CD14-positive monocyte (primary cell): ENCODE results near the gene TSHZ3. TPM values are rescaled to one million over a fixed set of nuclear protein-coding genes. Genes with fewer than 3 reads are reported as not detected.

Experiments used
- DNase-seq, 3 donors: peaks; one replicate each; pipeline ENCODE4 v3.0.0-alpha.2; 2011 to 2022
- H2AFZ ChIP-seq: 2 replicates; pipeline ENCODE4 v1.6.0; 2012; ENCODE audit warnings: mild to moderate bottlenecking, low read depth, low read length, inconsistent platforms; ENCODE audit not compliant: insufficient read depth, poor library complexity, severe bottlenecking
- H3K27ac ChIP-seq, 2 donors: 1 replicate in 1 of 2; 2 replicates in 1 of 2; pipeline ENCODE4 v1.5.1; 2012 to 2013; ENCODE audit warnings: low read length in 2 of 2, control low read depth in 1 of 2, inconsistent platforms in 1 of 2, low read depth in 1 of 2, mild to moderate bottlenecking in 1 of 2
- H3K27me3 ChIP-seq, 2 donors: one replicate each; pipeline versions ENCODE4 v1.6.0 to v1.6.1; 2011 to 2013; ENCODE audit warnings: low read length in 2 of 2; ENCODE audit not compliant: control insufficient read depth in 2 of 2, insufficient read depth in 2 of 2
- H3K36me3 ChIP-seq, 2 donors: replicated peaks in 1 of 2; 1 replicate in 1 of 2; 2 replicates in 1 of 2; pipeline versions ENCODE4 v1.5.1 to v1.6.1; 2012 to 2013; ENCODE audit warnings: low read length in 2 of 2, control low read depth in 1 of 2, inconsistent platforms in 1 of 2, mild to moderate bottlenecking in 1 of 2; ENCODE audit not compliant: insufficient read depth in 2 of 2, control insufficient read depth in 1 of 2
- H3K4me1 ChIP-seq, 2 donors: 1 replicate in 1 of 2; 2 replicates in 1 of 2; pipeline versions ENCODE4 v1.5.1 to v1.6.1; 2012 to 2013; ENCODE audit warnings: low read length in 2 of 2, control low read depth in 1 of 2, inconsistent platforms in 1 of 2, mild to moderate bottlenecking in 1 of 2, moderate library complexity in 1 of 2; ENCODE audit not compliant: insufficient read depth in 2 of 2, control insufficient read depth in 1 of 2
- H3K4me2 ChIP-seq: replicated peaks from 2 replicates; pipeline ENCODE3; 2012; ENCODE audit warnings: low read length, moderate library complexity, mild to moderate bottlenecking; ENCODE audit not compliant: poor library complexity, severe bottlenecking; ENCODE audit errors: extremely low read depth
- H3K4me3 ChIP-seq, 3 experiments: fragments of 200-600 bp in 1 of 3; sonication (generic) in 1 of 3; replicated peaks in 1 of 3; 1 replicate in 2 of 3; 2 replicates in 1 of 3; pipeline ENCODE4 v1.5.1; 2011 to 2013; ENCODE audit warnings: low read length in 3 of 3, mild to moderate bottlenecking in 3 of 3, control low read depth in 2 of 3, low read depth in 2 of 3, inconsistent platforms in 1 of 3, moderate library complexity in 1 of 3
- H3K79me2 ChIP-seq: 2 replicates; pipeline ENCODE4 v1.6.0; 2012; ENCODE audit warnings: mild to moderate bottlenecking, control low read depth, inconsistent platforms, low read length, moderate library complexity; ENCODE audit not compliant: insufficient read depth
- H3K9ac ChIP-seq: 2 replicates; pipeline ENCODE4 v1.6.0; 2017; ENCODE audit warnings: low read length, mild to moderate bottlenecking; ENCODE audit not compliant: insufficient read depth, poor library complexity, severe bottlenecking
- H3K9me3 ChIP-seq, 2 donors: replicated peaks in 1 of 2; 1 replicate in 1 of 2; 2 replicates in 1 of 2; pipeline versions ENCODE4 v1.5.1 to v1.6.1; 2012 to 2013; ENCODE audit warnings: low read length in 2 of 2, control low read depth in 1 of 2; ENCODE audit not compliant: control insufficient read depth in 1 of 2, insufficient read depth in 1 of 2
- H4K20me1 ChIP-seq: 2 replicates; pipeline ENCODE4 v1.6.0; 2012; ENCODE audit warnings: mild to moderate bottlenecking, low read length, control low read depth, moderate library complexity; ENCODE audit not compliant: insufficient read depth
- H3K27ac Mint-ChIP-seq, 7 donors: one replicate each; pipeline ENCODE4 v1.8.0; 2020; ENCODE audit warnings: mild to moderate bottlenecking in 7 of 7, mixed read lengths in 7 of 7, moderate library complexity in 6 of 7, inconsistent platforms in 2 of 7
- H3K27me3 Mint-ChIP-seq, 3 donors: one replicate each; pipeline ENCODE4 v1.8.0; 2021 to 2022; ENCODE audit warnings: low read depth in 3 of 3, mild to moderate bottlenecking in 3 of 3, mixed read lengths in 3 of 3, moderate library complexity in 3 of 3, inconsistent platforms in 1 of 3
- H3K36me3 Mint-ChIP-seq, 2 donors: one replicate each; pipeline ENCODE4 v1.8.0; 2020; ENCODE audit warnings: mixed read lengths in 2 of 2, inconsistent platforms in 1 of 2, mild to moderate bottlenecking in 1 of 2
- H3K4me1 Mint-ChIP-seq: one replicate; pipeline ENCODE4 v1.8.0; 2020; ENCODE audit warnings: mild to moderate bottlenecking, mixed read lengths
- H3K4me3 Mint-ChIP-seq, 2 donors: one replicate each; pipeline ENCODE4 v1.8.0; 2020; ENCODE audit warnings: mild to moderate bottlenecking in 2 of 2, mixed read lengths in 2 of 2, moderate library complexity in 1 of 2
- H3K9me3 Mint-ChIP-seq, 7 donors: one replicate each; pipeline ENCODE4 v1.8.0; 2020 to 2022; ENCODE audit warnings: mixed read lengths in 7 of 7, mild to moderate bottlenecking in 6 of 7, moderate library complexity in 6 of 7, inconsistent platforms in 2 of 7
- whole genome bisulfite sequencing: methylation state at CpG from one replicate; pipeline ENCODE4 v1.1.5; 2013; ENCODE audit warnings: missing lambda C conversion rate; ENCODE audit not compliant: insufficient coverage; 5-methylcytosine and 5-hydroxymethylcytosine counted together
- intact Hi-C, 2 donors: fragments of 100-400 bp; cut with micrococcal nuclease; formaldehyde crosslinking; loops; one replicate each; pipeline versions ENCODE4 v1.15.0 to v1.15.1; 2023
- polyA plus RNA-seq, 3 donors: library from polyadenylated mRNA; depleted of rRNA in 1 of 3; unstranded in 2 of 3; stranded (reverse) in 1 of 3; fragments of 300-500 nt in 2 of 3; fragments of >200 nt in 1 of 3; fragmentation: Illumina TruSeq in 2 of 3; gene quantifications; 1 replicate in 2 of 3; 2 replicates in 1 of 3; pipeline ENCODE4 v1.2.3, GENCODE V29; 2012 to 2021
- TF ChIP-seq, protein P1 (sequence below): fragments of 200-600 bp; IDR thresholded peaks from one replicate; pipeline ENCODE4 v1.8.0; 2022; ENCODE audit warnings: antibody characterized with exemption, mild to moderate bottlenecking

TSHZ3 gene
- polyA plus RNA-seq, 3 donors = 2.3 to 5.8 (median 3.3) TPM

DNA sequence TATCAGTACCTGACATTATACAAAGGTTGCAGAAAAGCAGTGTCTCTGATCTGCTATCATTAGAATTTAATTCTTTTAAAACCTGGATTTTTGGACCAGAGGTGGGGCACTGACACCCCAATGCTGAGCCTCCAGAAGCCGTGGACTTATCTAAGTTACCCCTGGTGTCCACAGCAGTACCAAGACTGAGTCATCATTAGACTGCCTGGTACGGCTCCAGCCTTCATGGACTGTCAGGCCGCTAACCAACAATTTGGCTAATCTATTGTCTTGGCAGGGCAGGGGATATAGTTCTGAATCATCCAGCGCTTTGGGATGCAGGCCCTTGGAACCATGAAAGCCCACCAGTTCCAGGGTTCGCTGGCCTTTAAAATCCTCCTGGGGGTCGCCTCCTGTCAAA lies 78.3 kb downstream of the TSHZ3 start:
- Mint-ChIP-seq H3K4me3 (no peak overlapping the region), H3K4me1 (peaks cover 10% of the 10 kb centered on the region), H3K36me3 (peaks cover 17 to 22% of the 10 kb centered on the region in 2 donors), H3K9me3 (peaks cover 0 to 4% (median 0%) of the 10 kb centered on the region in 7 donors), H3K27ac (no peak overlapping the region), H3K27me3 (peaks cover 0 to 3% (median 0%) of the 10 kb centered on the region in 3 donors)
- Histone ChIP-seq H3K36me3 (peaks cover 2 to 9% of the 10 kb centered on the region in 2 donors), H3K27ac (no peak overlapping the region), H3K9ac (no peak overlapping the region), H3K4me3 (no peak overlapping the region), H3K27me3 (no peaks in the 10 kb centered on the region), H3K79me2 (no peaks in the 10 kb centered on the region), H3K9me3 (no peaks in the 10 kb centered on the region), H3K4me1 (no peaks in the 10 kb centered on the region), H3K4me2 (no peak overlapping the region), H4K20me1 (peaks cover 8% of the 10 kb centered on the region), H2AFZ (no peak overlapping the region)
- DNase-seq = no peak
- intact Hi-C loops = no loop called here
- TF ChIP-seq, protein P1, sequence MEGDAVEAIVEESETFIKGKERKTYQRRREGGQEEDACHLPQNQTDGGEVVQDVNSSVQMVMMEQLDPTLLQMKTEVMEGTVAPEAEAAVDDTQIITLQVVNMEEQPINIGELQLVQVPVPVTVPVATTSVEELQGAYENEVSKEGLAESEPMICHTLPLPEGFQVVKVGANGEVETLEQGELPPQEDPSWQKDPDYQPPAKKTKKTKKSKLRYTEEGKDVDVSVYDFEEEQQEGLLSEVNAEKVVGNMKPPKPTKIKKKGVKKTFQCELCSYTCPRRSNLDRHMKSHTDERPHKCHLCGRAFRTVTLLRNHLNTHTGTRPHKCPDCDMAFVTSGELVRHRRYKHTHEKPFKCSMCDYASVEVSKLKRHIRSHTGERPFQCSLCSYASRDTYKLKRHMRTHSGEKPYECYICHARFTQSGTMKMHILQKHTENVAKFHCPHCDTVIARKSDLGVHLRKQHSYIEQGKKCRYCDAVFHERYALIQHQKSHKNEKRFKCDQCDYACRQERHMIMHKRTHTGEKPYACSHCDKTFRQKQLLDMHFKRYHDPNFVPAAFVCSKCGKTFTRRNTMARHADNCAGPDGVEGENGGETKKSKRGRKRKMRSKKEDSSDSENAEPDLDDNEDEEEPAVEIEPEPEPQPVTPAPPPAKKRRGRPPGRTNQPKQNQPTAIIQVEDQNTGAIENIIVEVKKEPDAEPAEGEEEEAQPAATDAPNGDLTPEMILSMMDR = no peak
- 96% methylated on average over 6 of the region's 6 CpGs for WGBS

DNA sequence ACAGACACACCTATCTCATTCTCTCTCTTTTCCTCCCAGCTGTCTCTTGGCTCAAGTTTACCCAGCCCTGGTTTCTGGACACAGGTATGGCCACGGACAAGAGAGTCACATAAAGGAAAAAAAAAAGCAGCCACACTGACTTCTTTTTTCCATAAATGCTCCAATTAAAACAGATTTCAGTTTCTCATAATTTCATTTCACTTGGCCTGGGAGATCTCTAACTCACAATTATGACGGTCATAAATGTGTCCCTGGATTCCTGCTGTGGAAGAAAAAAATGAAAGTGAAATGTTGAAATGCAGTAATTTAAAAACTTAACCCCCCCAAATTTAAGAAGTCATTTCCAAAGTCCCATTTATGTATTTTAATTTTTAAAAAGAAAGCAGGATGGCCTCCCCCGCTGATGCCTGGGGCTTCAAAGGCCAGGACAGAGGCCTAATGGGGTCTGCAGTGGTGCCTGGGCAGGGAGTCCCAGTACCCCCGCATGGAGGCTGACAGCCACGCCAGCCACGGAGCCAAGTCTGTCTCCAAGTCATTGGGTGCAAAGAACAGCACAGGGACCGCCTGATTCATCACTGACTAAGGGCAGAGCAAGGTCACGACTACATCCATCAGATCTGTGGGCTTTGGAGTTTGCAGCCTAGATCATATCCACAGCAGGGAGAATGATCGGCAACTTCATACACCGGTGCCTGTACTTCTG lies 79.7 kb downstream of the TSHZ3 start:
- no peaks in the 10 kb centered on the region for H3K4me1 ChIP-seq
- H4K20me1 ChIP-seq = peaks cover 3% of the 10 kb centered on the region
- Mint-ChIP-seq H3K36me3 (peaks cover 16 to 21% of the 10 kb centered on the region in 2 donors), H3K27me3 (peaks cover 0 to 3% (median 0%) of the 10 kb centered on the region in 3 donors), H3K27ac (peak overlapping the region in 1 of 7 donors; percentile 82), H3K9me3 (peaks cover 0 to 4% (median 0%) of the 10 kb centered on the region in 7 donors), H3K4me3 (no peak overlapping the region), H3K4me1 (peaks cover 2% of the 10 kb centered on the region)
- H3K36me3 ChIP-seq = peaks cover 2 to 9% of the 10 kb centered on the region in 2 donors
- H3K4me3 ChIP-seq = no peak overlapping the region
- no peak overlapping the region for H3K27ac ChIP-seq
- H2AFZ ChIP-seq = no peak overlapping the region
- H3K79me2 ChIP-seq = no peaks in the 10 kb centered on the region
- H3K27me3 ChIP-seq = no peaks in the 10 kb centered on the region
- DNase-seq = no peak
- no peak overlapping the region for H3K4me2 ChIP-seq
- intact Hi-C loops = no loop called here
- H3K9me3 ChIP-seq = no peaks in the 10 kb centered on the region
- WGBS = 98% methylated on average over 8 of the region's 10 CpGs
- TF ChIP-seq, protein P1 = no peak
- H3K9ac ChIP-seq = no peak overlapping the region
